HCT116 (cell line): ENCODE results near the gene RAVER2.

Source experiments
- CTCF ChIP-seq, 3 experiments: fragments of 200-600 bp in 1 of 3; sonication (generic) in 1 of 3; IDR thresholded peaks in 2 of 3; conservative IDR thresholded peaks in 1 of 3; 2 replicates each; pipeline ENCODE4 v1.5.1; 2012 to 2017; ENCODE audit warnings: low read depth in 2 of 3, low read length in 2 of 3, antibody characterized with exemption in 1 of 3, borderline replicate concordance in 1 of 3, control low read depth in 1 of 3, mild to moderate bottlenecking in 1 of 3, mixed read lengths in 1 of 3, mixed run types in 1 of 3, moderate library complexity in 1 of 3; ENCODE audit not compliant: insufficient read depth in 1 of 3
- EZH2phosphoT487 ChIP-seq: fragments of 200-600 bp; IDR thresholded peaks from 2 replicates; pipeline ENCODE4 v1.6.1; 2018; ENCODE audit warnings: antibody characterized with exemption, borderline replicate concordance
- MAX ChIP-seq: IDR thresholded peaks from 2 replicates; pipeline ENCODE4 v1.6.1; 2012
- SIN3A ChIP-seq: IDR thresholded peaks from 2 replicates; pipeline ENCODE4 v1.6.1; 2012; ENCODE audit warnings: low read depth
- SP1 ChIP-seq: IDR thresholded peaks from 2 replicates; pipeline ENCODE4 v1.6.1; 2012; ENCODE audit warnings: low read depth

- TF ChIP-seq SP1 (no peak), EZH2phosphoT487 (no peak), SIN3A (no peak), CTCF (IDR thresholded peaks at IDR 0.05 in 2 of 3, conservative IDR thresholded peaks at IDR 0.05 in 1 of 3; ENCODE audit: borderline replicate concordance in 1 of 3, insufficient read depth in 1 of 3, low read depth in 2 of 3, low read length in 2 of 3) (no peak), MAX (no peak)
These were observed 91.9 kb downstream of the RAVER2 start for GRCh38 chr1:64836802-64837201.
